Mesothelial cell of epicardium (in vitro differentiated cells): ENCODE measurements around the gene CDC42EP4. TPM values are rescaled to one million over a fixed set of nuclear protein-coding genes. Genes with fewer than 3 reads are reported as not detected.

ENCODE experiments used
- DNase-seq, 2 experiments: peaks; one replicate each; pipeline ENCODE4 v3.0.0; 2021; ENCODE audit warnings: low spot score in 2 of 2; ENCODE audit not compliant: unreplicated experiment in 2 of 2
- H3K27ac Mint-ChIP-seq: 2 replicates; pipeline ENCODE4 v1.8.0; 2021; ENCODE audit warnings: mixed read lengths
- H3K27me3 Mint-ChIP-seq: 2 replicates; pipeline ENCODE4 v1.8.0; 2021; ENCODE audit warnings: low read depth, mixed read lengths
- H3K36me3 Mint-ChIP-seq: 2 replicates; pipeline ENCODE4 v1.8.0; 2021; ENCODE audit warnings: mixed read lengths
- H3K4me1 Mint-ChIP-seq: 2 replicates; pipeline ENCODE4 v1.8.0; 2021; ENCODE audit warnings: mixed read lengths
- H3K4me3 Mint-ChIP-seq: 2 replicates; pipeline ENCODE4 v1.8.0; 2021; ENCODE audit warnings: mild to moderate bottlenecking, moderate library complexity, mixed read lengths
- H3K9me3 Mint-ChIP-seq: 2 replicates; pipeline ENCODE4 v1.8.0; 2021; ENCODE audit warnings: mixed read lengths
- CTCF ChIP-seq: fragments of 200-600 bp; sonication (generic); IDR thresholded peaks from one replicate; pipeline ENCODE4 v1.5.0; 2021; ENCODE audit warnings: antibody characterized with exemption; ENCODE audit not compliant: unreplicated experiment
- total RNA-seq: library from RNA; stranded (reverse); gene quantifications from 3 replicates; pipeline ENCODE4 v1.2.1, GENCODE V29; 2021

Gene CDC42EP4
- total RNA-seq, 1 donor from 2014 or later, result 70.3 TPM

GRCh38 chr17:73257516-73257915 lies 54.3 kb downstream of the CDC42EP4 start:
- H3K4me3 Mint-ChIP-seq, result no peak overlapping the region
- no peaks in the 10 kb centered on the region for H3K9me3 Mint-ChIP-seq
- H3K27ac Mint-ChIP-seq, result no peak overlapping the region
- H3K36me3 Mint-ChIP-seq, result no peaks in the 10 kb centered on the region
- no peak for TF ChIP-seq CTCF
- peaks cover 2% of the 10 kb centered on the region for H3K27me3 Mint-ChIP-seq
- no peak for DNase-seq
- H3K4me1 Mint-ChIP-seq, result peaks cover 8% of the 10 kb centered on the region

GRCh38 chr17:73256220-73256619 lies 55.6 kb downstream of the CDC42EP4 start:
- H3K36me3 Mint-ChIP-seq, result no peaks in the 10 kb centered on the region
- no peak for DNase-seq
- no peak for TF ChIP-seq CTCF
- peaks cover 2% of the 10 kb centered on the region for H3K27me3 Mint-ChIP-seq
- H3K27ac Mint-ChIP-seq, result no peak overlapping the region
- H3K9me3 Mint-ChIP-seq, result no peaks in the 10 kb centered on the region
- peaks cover 2% of the 10 kb centered on the region for H3K4me1 Mint-ChIP-seq
- no peak overlapping the region for H3K4me3 Mint-ChIP-seq

GRCh38 chr17:73255671-73256181 lies 56.1 kb downstream of the CDC42EP4 start:
- no peak overlapping the region for H3K4me3 Mint-ChIP-seq
- H3K4me1 Mint-ChIP-seq, result no peaks in the 10 kb centered on the region
- TF ChIP-seq CTCF, result peak; percentile 91
- peak in 1 of 2 experiments; percentile 79 for DNase-seq
- H3K9me3 Mint-ChIP-seq, result no peaks in the 10 kb centered on the region
- peaks cover 2% of the 10 kb centered on the region for H3K27me3 Mint-ChIP-seq
- no peak overlapping the region for H3K27ac Mint-ChIP-seq
- H3K36me3 Mint-ChIP-seq, result no peaks in the 10 kb centered on the region

DNA sequence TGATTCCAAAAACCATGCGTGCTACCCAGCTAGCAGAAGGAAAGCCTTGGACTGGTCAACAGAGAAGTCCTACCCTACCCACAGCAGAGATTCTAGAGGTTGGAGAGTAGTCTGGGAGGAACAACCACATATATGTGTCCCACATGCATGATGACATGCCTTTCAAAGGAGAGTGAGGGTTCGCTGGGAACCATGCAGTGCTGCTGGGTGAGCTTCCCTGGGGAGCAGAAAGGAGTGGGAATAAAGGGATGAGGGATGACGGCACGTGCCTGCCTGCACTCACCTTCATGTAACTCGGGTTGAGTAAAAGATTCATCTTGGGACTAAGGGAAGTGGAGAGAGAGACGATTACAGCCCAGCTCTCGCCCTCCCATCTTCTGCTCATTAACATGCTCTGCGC lies 59.9 kb downstream of the CDC42EP4 start:
- TF ChIP-seq CTCF, result no peak
- Mint-ChIP-seq H3K27me3 (peaks cover 2% of the 10 kb centered on the region), H3K9me3 (no peaks in the 10 kb centered on the region), H3K4me3 (no peak overlapping the region), H3K36me3 (no peaks in the 10 kb centered on the region), H3K4me1 (no peaks in the 10 kb centered on the region), H3K27ac (no peak overlapping the region)
- DNase-seq, result no peak

DNA sequence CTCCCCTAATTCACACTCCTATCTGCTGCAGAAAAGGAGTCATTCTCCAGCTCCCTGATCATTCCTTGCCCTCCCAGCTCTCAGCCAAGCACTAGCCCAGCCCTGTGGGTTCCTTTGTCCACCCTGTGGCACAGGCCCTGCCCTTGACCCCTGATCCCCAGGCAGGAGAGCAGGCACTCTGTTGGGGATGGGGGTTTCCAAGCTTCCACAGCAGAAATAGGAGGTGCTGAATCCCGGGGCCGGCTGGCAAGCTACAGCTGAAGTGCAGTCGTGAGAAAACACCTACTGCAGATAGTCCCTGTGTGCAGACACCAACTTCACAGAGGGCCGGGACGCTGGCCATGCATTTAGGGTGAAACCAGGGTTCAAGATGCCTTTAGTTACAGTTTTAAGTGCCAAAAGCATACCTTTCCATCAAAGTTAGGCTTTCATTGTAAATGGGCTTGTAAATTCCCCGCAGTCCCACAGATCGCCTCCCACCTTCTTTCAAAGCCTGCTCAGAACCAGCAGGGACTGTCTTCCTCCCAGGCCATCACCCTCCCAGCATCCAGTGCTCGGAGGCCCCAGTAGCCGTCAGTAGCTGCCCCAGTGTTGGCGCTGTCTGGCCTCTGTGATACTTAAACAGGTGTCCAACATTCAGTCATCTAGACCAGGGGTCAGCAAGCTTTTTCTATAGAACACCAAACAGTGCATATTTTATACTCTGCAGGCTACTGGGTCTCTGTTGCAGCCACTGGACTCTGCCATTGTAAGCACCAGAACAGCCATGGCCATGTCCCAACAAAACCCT lies 60.8 kb downstream of the CDC42EP4 start:
- Mint-ChIP-seq H3K4me1 (no peaks in the 10 kb centered on the region), H3K9me3 (no peaks in the 10 kb centered on the region), H3K36me3 (peaks cover 2% of the 10 kb centered on the region), H3K27ac (no peak overlapping the region), H3K27me3 (peaks cover 2% of the 10 kb centered on the region), H3K4me3 (no peak overlapping the region)
- no peak for DNase-seq
- no peak for TF ChIP-seq CTCF
